SK-N-SH treated with all-trans-retinoic acid at 6 μM for 48 hours (cell line): ENCODE results near the gene F9.

ENCODE experiments used
- ARNTL ChIP-seq: fragments of 450-650 bp; formaldehyde crosslinking; IDR thresholded peaks from 2 replicates; pipeline ENCODE4 v1.5.0; 2020; ENCODE audit warnings: low read depth, mild to moderate bottlenecking, moderate library complexity, borderline replicate concordance
- BACH2 ChIP-seq: fragments of 250-450 bp; sonication (Bioruptor Pico); IDR thresholded peaks from 2 replicates; pipeline ENCODE4 v1.9.0; 2021; ENCODE audit warnings: mild to moderate bottlenecking, borderline replicate concordance
- CREB5 ChIP-seq: fragments of 250-450 bp; sonication (Bioruptor Pico); IDR thresholded peaks from 2 replicates; pipeline ENCODE4 v1.5.1; 2020; ENCODE audit warnings: low read depth, mild to moderate bottlenecking, moderate library complexity
- GLIS3 ChIP-seq: fragments of 250-450 bp; sonication (Bioruptor Pico); IDR thresholded peaks from 2 replicates; pipeline ENCODE4 v1.5.0; 2020; ENCODE audit warnings: mild to moderate bottlenecking, moderate library complexity
- PATZ1 ChIP-seq: fragments of 250-450 bp; sonication (Bioruptor Pico); IDR thresholded peaks from 2 replicates; pipeline ENCODE4 v1.8.0; 2020; ENCODE audit warnings: mild to moderate bottlenecking, moderate library complexity, borderline replicate concordance
- POU6F1 ChIP-seq: fragments of 250-450 bp; sonication (Bioruptor Pico); IDR thresholded peaks from 2 replicates; pipeline ENCODE4 v1.8.0; 2021; ENCODE audit warnings: low read depth, mild to moderate bottlenecking, moderate library complexity, borderline replicate concordance
- PPARA ChIP-seq: fragments of 250-450 bp; sonication (Bioruptor Pico); IDR thresholded peaks from 2 replicates; pipeline ENCODE4 v1.5.0; 2020; ENCODE audit warnings: mild to moderate bottlenecking, borderline replicate concordance
- RARB ChIP-seq: fragments of 250-450 bp; sonication (Bioruptor Pico); IDR thresholded peaks from 2 replicates; pipeline ENCODE4 v1.8.0; 2021; ENCODE audit warnings: mild to moderate bottlenecking, moderate library complexity
- SNAI2 ChIP-seq: fragments of 250-450 bp; sonication (Bioruptor Pico); IDR thresholded peaks from 2 replicates; pipeline ENCODE4 v1.5.0; 2020; ENCODE audit warnings: mild to moderate bottlenecking, moderate library complexity
- TCF4 ChIP-seq: fragments of 250-450 bp; sonication (Bioruptor Pico); IDR thresholded peaks from 2 replicates; pipeline ENCODE4 v1.8.0; 2021; ENCODE audit warnings: mild to moderate bottlenecking, moderate library complexity, borderline replicate concordance
- TSHZ2 ChIP-seq: fragments of 250-450 bp; sonication (Bioruptor Pico); IDR thresholded peaks from 2 replicates; pipeline ENCODE4 v1.5.0; 2020; ENCODE audit warnings: mild to moderate bottlenecking, moderate library complexity
- ZC3H10 ChIP-seq: fragments of 250-450 bp; sonication (Bioruptor Pico); IDR thresholded peaks from 2 replicates; pipeline ENCODE4 v1.5.1; 2021; ENCODE audit warnings: mild to moderate bottlenecking, moderate library complexity
- ZFP30 ChIP-seq: fragments of 450-650 bp; formaldehyde crosslinking; IDR thresholded peaks from 2 replicates; pipeline ENCODE4 v1.5.0; 2022; ENCODE audit warnings: mild to moderate bottlenecking, moderate library complexity

GRCh38 chrX:139532834-139533233 is 2.3 kb downstream of the F9 start:
- TF ChIP-seq PATZ1 (CRISPR knock-in tag) (no peak), ARNTL (no peak), TCF4 (CRISPR knock-in tag) (no peak), RARB (CRISPR knock-in tag) (no peak), CREB5 (CRISPR knock-in tag) (no peak), TSHZ2 (CRISPR knock-in tag) (no peak), ZC3H10 (CRISPR knock-in tag) (no peak), BACH2 (CRISPR knock-in tag) (no peak), ZFP30 (CRISPR knock-in tag) (no peak), PPARA (CRISPR knock-in tag) (no peak), SNAI2 (CRISPR knock-in tag) (no peak), GLIS3 (CRISPR knock-in tag) (no peak), POU6F1 (CRISPR knock-in tag) (no peak)
